Activated CD8-positive, alpha-beta T cell treated with anti-CD3 and anti-CD28 coated beads for 36 hours (primary cell): ENCODE measurements around the gene CAPN10. TPM values are rescaled to one million over a fixed set of nuclear protein-coding genes. Genes with fewer than 3 reads are reported as not detected.

Experiments used
- ATAC-seq: fragments of 200-7000 bp; cut with Tn5 transposase; one replicate; pipeline ENCODE4 v1.10.0; 2021; ENCODE audit warnings: mild to moderate bottlenecking, moderate library complexity
- CTCF ChIA-PET: fragments of 350-600 bp; sonication (Branson Sonifier 250); formaldehyde crosslinking; loops from one replicate; lab custom pipeline; 2021; ENCODE audit warnings: antibody characterized with exemption; lab: Charles Lee
- POLR2A ChIA-PET: fragments of 350-600 bp; sonication (Branson Sonifier 250); formaldehyde crosslinking; loops from one replicate; lab custom pipeline; 2021; ENCODE audit warnings: antibody characterized with exemption; lab: Charles Lee
- DNase-seq: peaks from one replicate; pipeline ENCODE4 v3.0.0-alpha.2; 2020
- H3K27ac Mint-ChIP-seq: one replicate; pipeline ENCODE4 v1.8.0; 2021; ENCODE audit warnings: mild to moderate bottlenecking, mixed read lengths
- H3K27me3 Mint-ChIP-seq: one replicate; pipeline ENCODE4 v1.8.0; 2021; ENCODE audit warnings: mixed read lengths
- H3K36me3 Mint-ChIP-seq: one replicate; pipeline ENCODE4 v1.8.0; 2021; ENCODE audit warnings: low read depth, mixed read lengths
- H3K4me1 Mint-ChIP-seq: one replicate; pipeline ENCODE4 v1.8.0; 2021; ENCODE audit warnings: low read depth, mixed read lengths
- H3K4me3 Mint-ChIP-seq: one replicate; pipeline ENCODE4 v1.8.0; 2021; ENCODE audit warnings: mild to moderate bottlenecking, moderate library complexity, mixed read lengths
- H3K9me3 Mint-ChIP-seq: one replicate; pipeline ENCODE4 v1.8.0; 2021; ENCODE audit warnings: mixed read lengths
- intact Hi-C: fragments of 100-400 bp; cut with micrococcal nuclease; formaldehyde crosslinking; loops from one replicate; pipeline ENCODE4 v1.10.0; 2022
- total RNA-seq, 2 experiments: library from RNA; stranded (reverse); gene quantifications; one replicate each; pipeline ENCODE4 v1.2.3, GENCODE V29; 2021
- TF ChIP-seq, protein P1 (sequence below): fragments of 200-600 bp; IDR thresholded peaks from one replicate; pipeline ENCODE4 v1.8.0; 2022; ENCODE audit warnings: antibody characterized with exemption, mild to moderate bottlenecking

CAPN10 gene
- total RNA-seq, 2 experiments from 2014 or later, result 26.8 to 29.1 TPM

DNA sequence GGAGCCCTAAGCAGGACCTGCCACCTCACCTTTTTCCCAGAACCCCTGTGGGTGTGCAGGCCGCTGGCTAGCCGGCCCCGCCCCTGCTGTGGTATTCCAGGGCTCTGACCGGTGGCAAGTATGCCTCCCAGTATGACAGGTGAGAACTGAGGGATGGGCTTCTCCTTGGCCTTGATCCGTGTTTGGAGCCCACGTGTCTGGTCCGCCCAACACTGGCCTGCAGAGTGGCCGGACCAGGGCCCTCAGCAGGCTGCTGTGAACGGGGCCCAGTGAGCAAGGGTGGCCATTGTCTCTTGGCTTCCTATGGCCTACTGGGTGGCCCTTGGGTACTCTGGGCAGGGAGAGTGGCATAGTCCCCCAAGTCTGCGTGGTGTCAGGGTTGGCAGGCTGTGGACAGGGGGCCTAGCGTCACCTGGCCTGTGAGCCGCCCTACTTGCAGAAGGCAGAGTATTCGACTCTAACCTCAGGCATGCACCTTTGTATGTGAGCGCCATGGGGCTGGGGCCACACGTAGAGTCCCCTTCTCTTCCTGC is 16.5 kb upstream of the CAPN10 start:
- no peak for DNase-seq
- Mint-ChIP-seq H3K36me3 (peaks cover 3% of the 10 kb centered on the region), H3K9me3 (no peaks in the 10 kb centered on the region), H3K27me3 (no peaks in the 10 kb centered on the region), H3K4me1 (peaks cover 28% of the 10 kb centered on the region), H3K27ac (no peak overlapping the region), H3K4me3 (peak overlapping the region; percentile 70)
- ChIA-PET POLR2A (interaction anchor here (1.3 to 13.3 kb wide), 2 partner anchors 10 to 16 kb away, joined by 3 to 118 read pairs; partner anchors contain the start of gene CAPN10), CTCF (interaction anchor here (1.8 to 2.1 kb wide), 3 partner anchors 9 to 16 kb away, joined by 5 to 18 read pairs (median 10); partner anchors contain the start of gene CAPN10)
- intact Hi-C loops, result loop anchor here (5.0 kb wide), 2 partner anchors 52 to 53 kb away; no protein-coding TSS in a partner anchor
- TF ChIP-seq, protein P1, sequence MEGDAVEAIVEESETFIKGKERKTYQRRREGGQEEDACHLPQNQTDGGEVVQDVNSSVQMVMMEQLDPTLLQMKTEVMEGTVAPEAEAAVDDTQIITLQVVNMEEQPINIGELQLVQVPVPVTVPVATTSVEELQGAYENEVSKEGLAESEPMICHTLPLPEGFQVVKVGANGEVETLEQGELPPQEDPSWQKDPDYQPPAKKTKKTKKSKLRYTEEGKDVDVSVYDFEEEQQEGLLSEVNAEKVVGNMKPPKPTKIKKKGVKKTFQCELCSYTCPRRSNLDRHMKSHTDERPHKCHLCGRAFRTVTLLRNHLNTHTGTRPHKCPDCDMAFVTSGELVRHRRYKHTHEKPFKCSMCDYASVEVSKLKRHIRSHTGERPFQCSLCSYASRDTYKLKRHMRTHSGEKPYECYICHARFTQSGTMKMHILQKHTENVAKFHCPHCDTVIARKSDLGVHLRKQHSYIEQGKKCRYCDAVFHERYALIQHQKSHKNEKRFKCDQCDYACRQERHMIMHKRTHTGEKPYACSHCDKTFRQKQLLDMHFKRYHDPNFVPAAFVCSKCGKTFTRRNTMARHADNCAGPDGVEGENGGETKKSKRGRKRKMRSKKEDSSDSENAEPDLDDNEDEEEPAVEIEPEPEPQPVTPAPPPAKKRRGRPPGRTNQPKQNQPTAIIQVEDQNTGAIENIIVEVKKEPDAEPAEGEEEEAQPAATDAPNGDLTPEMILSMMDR, result no peak
- no peak for ATAC-seq

DNA sequence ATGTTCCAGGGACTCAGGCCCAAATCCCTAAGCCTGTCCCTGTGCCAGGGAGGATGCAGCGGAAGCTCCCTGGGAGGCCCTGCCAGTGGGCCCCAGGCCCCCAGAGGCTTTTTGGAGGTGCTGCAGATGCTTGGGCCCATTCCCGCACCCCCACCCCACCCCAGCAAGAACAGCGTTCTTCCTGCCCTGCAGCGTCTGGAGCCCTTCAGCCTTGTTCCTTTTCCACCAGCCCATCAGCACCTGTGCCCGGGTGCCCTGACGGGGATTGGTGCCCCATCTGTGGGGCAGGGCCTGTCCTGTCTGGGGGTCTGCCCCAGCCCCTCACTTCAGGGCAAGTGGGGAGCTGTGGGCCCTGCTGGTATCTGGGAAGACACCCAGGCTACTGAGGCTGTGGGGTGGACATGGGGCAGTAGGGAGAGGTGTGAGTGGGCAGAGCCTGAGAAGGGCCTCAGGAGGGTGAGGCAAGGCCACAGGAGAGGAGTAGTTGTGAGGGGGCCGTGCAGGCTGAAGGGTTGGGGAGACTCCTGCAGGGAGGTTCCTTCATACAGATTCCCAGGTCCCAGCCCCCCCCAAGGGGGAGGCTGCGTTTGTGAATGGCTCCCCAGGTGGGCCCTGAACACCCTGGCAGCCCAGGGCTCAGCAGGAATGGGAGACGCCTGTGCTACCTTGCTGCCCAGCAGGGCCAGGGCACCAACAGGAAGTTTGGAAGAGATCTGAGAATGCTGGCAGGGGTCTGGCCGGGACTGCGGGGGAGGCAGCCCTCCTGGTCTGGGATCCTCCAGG is 15.8 kb upstream of the CAPN10 start:
- Mint-ChIP-seq H3K36me3 (no peaks in the 10 kb centered on the region), H3K9me3 (no peaks in the 10 kb centered on the region), H3K27me3 (no peaks in the 10 kb centered on the region), H3K27ac (peak overlapping the region; percentile 25), H3K4me3 (no peak overlapping the region), H3K4me1 (peaks cover 23% of the 10 kb centered on the region)
- DNase-seq (no peak), ATAC-seq (no peak)
- intact Hi-C loops, result no loop called here
- CTCF ChIA-PET, result interaction anchor here (1.8 to 2.1 kb wide), 2 partner anchors 9 to 15 kb away, joined by 5 to 18 read pairs; partner anchors contain the start of gene CAPN10
- TF ChIP-seq, protein P1, result no peak
- POLR2A ChIA-PET, result interaction anchor here (1.3 to 13.3 kb wide), 4 partner anchors 9 to 16 kb away, joined by 3 to 118 read pairs (median 6); partner anchors contain the start of genes CAPN10 and DUSP28

DNA sequence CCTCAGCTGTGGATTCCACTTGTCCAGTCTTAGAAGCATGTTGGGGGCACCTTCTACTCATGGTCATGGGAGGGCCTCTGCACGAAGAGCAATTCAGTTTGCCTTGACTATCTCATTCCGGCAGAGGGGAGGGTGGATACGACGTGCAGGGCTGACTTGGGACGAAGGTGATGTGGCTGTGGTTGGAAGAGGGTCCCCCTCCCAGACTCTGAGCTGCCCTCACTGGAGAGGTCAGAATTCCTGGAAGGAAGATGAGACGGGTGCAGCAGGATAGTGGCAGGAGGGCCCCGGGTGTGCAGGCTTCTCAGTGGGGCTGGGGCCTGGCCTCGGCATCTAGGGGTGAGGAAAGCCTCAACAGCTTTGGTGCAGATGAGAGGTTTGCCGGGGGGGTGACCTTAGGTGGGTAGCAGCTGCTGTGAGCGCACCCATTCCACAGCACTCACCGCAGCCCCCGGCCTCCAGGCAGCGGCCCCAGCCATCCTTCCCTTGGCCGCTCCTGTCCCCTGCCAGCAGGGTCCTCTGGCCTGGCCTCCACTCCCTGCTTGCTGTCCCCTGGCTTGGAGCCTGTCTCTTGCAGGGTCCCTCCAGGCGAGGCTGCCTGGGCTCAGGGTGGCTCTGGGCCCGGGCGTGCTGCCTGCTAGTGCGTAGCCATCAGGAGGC is 15.1 kb upstream of the CAPN10 start:
- Mint-ChIP-seq H3K27ac (no peak overlapping the region), H3K36me3 (no peaks in the 10 kb centered on the region), H3K4me1 (peaks cover 23% of the 10 kb centered on the region), H3K9me3 (no peaks in the 10 kb centered on the region), H3K4me3 (no peak overlapping the region), H3K27me3 (no peaks in the 10 kb centered on the region)
- ChIA-PET POLR2A (interaction anchor here (1.3 to 1.4 kb wide), 3 partner anchors 9 to 15 kb away, joined by 3 to 6 read pairs (median 5); partner anchors contain the start of genes CAPN10 and DUSP28), CTCF (interaction anchor here (1.8 kb wide), 1 partner anchor 9 kb away, joined by 5 read pairs; no protein-coding TSS in a partner anchor)
- ATAC-seq (no peak), DNase-seq (peak; percentile 2)
- intact Hi-C loops, result no loop called here
- TF ChIP-seq, protein P1, result no peak

DNA sequence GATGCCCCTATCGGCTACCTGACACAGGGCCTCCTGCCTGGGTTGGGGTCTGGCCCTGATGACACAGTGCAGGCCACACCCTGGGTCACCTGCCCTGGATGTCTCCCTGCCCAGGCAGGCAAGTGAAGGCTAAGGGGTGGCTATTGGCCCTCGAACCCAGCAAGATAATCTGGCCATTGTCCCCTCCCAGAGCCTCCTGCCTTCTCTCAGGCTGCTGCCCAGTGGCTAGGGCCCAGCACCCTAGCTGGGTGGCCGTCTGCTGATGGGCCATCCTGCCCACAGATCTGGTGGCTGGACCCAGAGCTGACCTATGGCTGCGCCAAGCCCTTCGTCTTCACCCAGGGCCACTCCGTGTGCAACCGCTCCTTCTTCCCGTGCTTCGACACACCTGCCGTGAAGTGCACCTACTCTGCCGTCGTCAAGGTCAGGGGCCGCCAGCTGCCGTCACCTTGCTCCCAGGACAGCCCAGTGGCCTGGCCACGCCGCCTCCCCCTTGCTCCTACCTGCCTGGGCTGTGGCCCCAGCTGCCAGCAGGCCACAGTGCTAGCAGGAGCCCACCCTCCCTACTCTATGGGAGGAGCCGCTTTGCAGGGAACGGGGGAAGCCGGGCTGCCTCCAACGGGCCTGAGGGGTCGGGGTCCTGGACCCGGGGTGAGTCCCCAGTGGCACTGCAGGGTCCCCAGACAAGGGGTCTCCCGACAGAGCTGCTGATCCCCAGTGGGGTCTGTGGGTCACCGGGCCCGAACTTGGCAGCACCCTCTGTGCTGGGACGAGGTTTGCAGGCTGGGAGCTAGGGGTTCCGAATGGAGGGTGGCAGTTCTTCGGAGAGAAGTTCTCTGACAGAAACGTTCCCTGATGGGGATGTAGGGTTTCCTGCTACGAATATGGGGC is 14.1 kb upstream of the CAPN10 start:
- no peak overlapping the region for H3K4me3 Mint-ChIP-seq
- H3K4me1 Mint-ChIP-seq, result peaks cover 23% of the 10 kb centered on the region
- ChIA-PET CTCF (interaction anchor here (1.8 kb wide), 1 partner anchor 8 kb away, joined by 5 read pairs; no protein-coding TSS in a partner anchor), POLR2A (interaction anchor here (0.9 to 1.6 kb wide), 4 partner anchors 12 to 14 kb away, joined by 3 to 6 read pairs (median 4); partner anchors contain the start of genes CAPN10 and DUSP28)
- no peak for DNase-seq
- no peaks in the 10 kb centered on the region for H3K27me3 Mint-ChIP-seq
- no peak for ATAC-seq
- no peak overlapping the region for H3K27ac Mint-ChIP-seq
- TF ChIP-seq, protein P1, result no peak
- intact Hi-C loops, result no loop called here
- H3K9me3 Mint-ChIP-seq, result no peaks in the 10 kb centered on the region
- no peaks in the 10 kb centered on the region for H3K36me3 Mint-ChIP-seq
